HG03521 (cell line): Measurements from ENCODE around the gene PCED1B.
"Not testable (repeated sequence)": the region's sequence is repeated elsewhere in the genome, so short reads cannot be mapped to it uniquely, and the experiment has no call there.

Source experiments
- ATAC-seq: cut with Tn5 transposase; IDR thresholded peaks from one replicate; pipeline ENCODE4 v1.9.1; 2021; ENCODE audit warnings: mild to moderate bottlenecking, moderate library complexity; ENCODE audit not compliant: unreplicated experiment

The PCED1B gene

DNA sequence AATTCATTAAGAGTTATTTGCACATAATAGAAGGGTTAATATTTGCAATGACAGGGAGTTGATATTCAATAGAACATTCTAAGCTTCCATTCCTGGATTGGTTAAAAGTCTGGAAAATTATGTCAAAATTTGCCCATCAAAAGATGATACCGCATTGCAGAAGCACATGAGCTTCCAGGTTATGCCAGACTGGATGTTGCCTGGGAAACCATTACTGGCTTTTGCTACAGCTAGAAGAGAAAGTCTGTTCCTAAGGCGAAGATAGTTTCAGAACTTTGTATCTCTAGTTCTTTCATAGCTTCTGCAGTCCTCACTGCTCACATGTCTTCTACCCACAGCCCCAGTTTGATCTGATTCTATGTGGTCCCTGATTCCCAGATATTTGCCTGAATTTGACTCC, 122.8 kb downstream of the PCED1B start:
- no peak for ATAC-seq

GRCh38 chr12:47205532-47206449, 126.4 kb downstream of the PCED1B start:
- no peak for ATAC-seq

GRCh38 chr12:47206450-47207339, 127.3 kb downstream of the PCED1B start:
- ATAC-seq: peak; percentile 5

DNA sequence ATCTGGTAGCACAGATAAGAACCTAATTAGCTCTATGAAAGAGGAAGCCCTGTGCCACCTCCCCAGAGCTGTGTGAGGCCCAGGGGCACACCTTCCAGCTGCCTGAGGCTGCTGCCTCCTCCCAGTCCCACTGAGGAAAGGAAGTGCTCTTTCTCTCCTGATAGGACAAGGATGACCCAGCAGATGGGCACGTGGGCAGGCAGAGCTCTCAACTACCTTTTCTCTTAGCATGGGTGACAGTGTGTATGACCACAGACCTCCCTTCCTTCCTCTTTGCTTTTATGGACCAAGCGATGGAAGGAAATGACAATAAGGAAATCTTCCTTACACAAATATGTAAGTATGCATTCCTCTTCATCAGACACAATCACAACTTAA, 127.9 kb downstream of the PCED1B start:
- peak; percentile 39 for ATAC-seq

- ATAC-seq: peak; percentile 65
Measured at GRCh38 chr12:47207829-47208248, 128.4 kb downstream of the PCED1B start.

DNA sequence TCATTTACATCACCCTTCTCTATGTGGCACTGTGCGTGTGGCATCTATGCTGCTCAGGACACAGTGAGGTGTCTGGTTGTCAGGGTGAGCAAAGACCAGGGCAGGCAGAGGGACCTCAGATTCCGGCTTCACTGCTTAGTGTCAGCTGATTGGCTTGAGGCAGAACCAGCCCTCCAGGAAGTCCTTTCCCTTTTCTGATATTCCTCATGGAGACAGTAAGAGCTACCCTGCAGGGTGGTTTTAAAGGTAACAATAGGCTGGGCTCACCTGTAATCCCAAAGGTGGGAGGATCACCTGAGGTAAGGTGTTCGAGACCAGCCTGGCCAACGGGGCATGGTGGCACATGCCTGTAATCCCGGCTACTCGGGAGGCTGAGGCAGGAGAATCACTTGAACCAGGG, 129.6 kb downstream of the PCED1B start:
- no peak for ATAC-seq

- ATAC-seq: no peak
Measured at GRCh38 chr12:47210776-47211175, 131.4 kb downstream of the PCED1B start.

- no peak for ATAC-seq
Measured at GRCh38 chr12:47212701-47213039, 133.2 kb downstream of the PCED1B start.

- ATAC-seq: no peak
Measured at GRCh38 chr12:47213396-47213795, 134.0 kb downstream of the PCED1B start.

DNA sequence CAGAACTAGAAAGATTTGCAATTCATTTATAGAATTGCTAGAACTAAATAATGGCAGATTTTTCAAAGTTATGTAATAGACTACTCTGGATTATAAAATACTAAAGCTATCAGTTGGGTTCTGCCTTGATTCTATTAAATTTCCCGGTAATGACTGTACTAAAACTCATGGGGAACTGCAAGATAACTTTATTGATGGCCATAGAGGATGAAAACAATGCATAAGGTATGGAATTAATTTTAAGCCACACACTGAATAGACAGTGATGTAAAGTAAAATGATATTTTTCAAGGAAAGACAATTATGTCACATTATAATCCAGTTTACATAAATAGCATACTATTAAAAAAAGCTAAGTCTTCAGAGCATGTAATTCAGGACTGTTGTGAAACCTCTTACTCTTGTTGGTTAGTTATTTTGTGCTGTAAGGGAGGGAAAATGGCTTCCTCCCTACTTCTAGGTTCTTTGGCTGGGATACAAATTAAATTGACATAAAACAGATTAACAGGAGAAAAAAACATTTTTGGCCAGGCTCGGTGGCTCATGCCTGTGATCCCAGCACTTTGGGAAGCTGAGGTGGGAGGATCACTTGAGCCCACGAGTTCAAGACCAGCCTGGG, 134.7 kb downstream of the PCED1B start:
- ATAC-seq: no peak

GRCh38 chr12:47214771-47215170, 135.3 kb downstream of the PCED1B start:
- no peak for ATAC-seq

- ATAC-seq: peak; percentile 73
Measured at GRCh38 chr12:47216150-47216677, 136.8 kb downstream of the PCED1B start.

- not testable (repeated sequence) for ATAC-seq
Measured at GRCh38 chr12:47217595-47217869, 138.1 kb downstream of the PCED1B start.

- no peak for ATAC-seq
Measured at GRCh38 chr12:47218191-47218654, 138.8 kb downstream of the PCED1B start.

- ATAC-seq: no peak
Measured at GRCh38 chr12:47219243-47219642, 139.8 kb downstream of the PCED1B start.

DNA sequence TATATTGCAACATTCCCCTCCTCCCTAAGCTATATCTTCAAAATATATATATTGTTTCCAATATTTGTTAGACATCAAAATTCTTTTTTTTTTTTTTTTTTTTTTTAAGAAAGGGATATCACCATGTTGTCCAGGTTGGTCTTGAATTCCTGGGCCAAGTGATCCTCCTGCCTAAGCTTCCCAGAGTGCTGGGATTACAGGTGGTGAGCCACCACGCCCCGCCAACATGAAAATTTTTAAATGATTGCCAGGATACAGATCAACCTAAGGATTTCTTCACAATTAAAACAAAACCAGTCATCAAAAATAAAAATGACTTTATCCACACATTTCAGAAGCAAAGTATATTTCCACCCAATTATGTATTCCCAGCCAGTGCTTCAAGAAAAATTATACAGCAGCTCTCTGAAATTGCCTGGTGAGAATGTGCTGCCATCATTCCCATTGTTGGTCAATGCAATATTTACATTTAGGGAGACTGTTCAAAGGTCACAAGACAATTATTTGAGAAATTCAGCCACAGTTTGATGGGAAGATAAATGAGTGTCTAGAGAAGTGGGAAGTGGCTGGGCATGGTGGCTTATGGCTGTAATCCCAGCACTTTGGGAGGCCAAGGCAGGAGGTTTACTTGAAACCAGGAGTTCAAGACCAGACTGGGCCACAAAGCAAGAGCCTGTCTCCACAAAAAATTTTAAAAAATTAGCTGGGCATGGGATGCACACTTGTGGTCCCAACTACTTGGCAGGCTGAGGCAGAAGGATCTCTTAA, 142.0 kb downstream of the PCED1B start:
- ATAC-seq: no peak

DNA sequence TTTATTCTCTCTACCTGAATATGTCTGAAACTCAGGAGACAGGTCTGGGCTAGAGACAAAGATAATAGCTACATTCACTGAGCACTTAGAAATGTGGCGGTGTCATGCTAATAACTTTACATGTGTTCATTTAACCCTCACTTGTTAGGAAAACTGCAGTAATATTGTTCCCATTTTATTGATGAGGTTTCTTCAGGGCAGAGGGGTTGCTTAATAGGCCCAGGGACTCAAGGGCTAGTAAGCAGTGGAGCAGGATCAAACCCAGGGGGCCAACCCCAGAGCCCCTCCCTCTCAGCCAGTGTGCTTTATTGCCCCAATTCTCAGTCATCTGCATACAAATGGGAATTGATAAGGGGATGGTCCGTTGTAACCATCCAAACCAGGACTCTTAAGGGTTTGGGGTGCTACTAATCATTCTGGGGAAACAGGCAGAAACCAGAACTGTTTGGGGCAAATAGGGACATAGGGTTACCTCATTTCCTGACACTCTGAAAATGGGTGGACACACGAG, 143.2 kb downstream of the PCED1B start:
- ATAC-seq: no peak

DNA sequence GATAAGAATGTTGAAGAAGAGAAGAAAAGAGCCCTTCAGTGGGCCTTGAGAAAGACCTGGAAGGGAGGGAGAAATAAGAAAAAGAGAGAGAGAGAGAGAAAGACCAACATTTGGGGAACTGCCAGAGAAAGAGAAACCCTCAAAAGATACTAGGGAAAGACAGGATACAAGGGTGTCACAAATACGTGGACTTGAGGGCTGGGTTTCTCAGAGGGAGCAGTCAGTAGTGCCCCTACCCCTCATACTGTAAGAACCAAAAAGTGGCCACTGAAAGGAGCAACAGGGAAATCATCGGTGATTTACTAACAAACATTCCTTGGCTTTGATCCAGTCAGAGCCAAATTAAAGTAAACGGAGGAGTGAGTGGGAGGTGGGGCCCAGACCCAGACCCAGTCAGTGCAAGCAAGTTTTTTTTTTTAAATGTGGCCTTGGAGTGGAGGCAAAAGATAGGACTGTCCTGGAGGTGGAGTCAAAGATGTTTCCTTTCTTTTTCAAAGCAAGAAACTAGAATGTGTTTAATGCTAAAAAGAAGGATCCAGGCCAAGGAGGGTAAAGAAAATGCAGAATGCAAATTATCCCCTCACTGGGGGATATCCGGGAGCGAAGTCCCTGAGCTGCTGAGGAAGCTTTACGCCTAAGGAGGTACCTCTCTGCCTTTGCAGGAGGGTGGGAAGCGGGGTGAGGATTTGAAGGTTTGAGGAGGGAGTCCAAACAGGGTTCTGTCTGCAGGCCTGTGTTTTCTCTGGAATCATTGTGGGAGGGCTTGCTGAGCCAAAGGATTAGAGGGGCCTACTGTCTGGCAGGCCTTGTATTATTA, 143.8 kb downstream of the PCED1B start:
- no peak for ATAC-seq

DNA sequence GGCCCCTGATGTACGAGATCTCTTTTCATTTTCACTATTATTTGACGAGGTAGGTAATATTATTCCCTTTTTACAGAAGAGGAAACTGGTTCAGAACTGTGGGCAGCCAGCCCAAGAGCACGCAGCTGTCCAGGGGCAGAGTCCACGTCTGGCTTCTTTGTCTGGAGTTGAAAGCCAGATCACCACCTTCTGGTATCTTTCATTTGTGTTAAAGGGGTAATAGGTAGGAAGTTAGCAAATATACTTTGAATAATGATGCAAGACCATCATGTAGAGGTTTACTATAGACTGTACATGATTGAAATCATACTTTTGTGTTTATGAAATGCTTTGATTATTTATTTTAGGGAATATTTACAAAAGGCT, 144.4 kb downstream of the PCED1B start:
- ATAC-seq: no peak
